Chondrocyte (in vitro differentiated cells): ENCODE measurements around the gene CRYBA2. TPM values are rescaled to one million over a fixed set of nuclear protein-coding genes. Genes with fewer than 3 reads are reported as not detected.

Experiments used
- DNase-seq: peaks from one replicate; pipeline ENCODE4 v3.0.0; 2021; ENCODE audit warnings: mixed read lengths, low spot score
- H3K27ac Mint-ChIP-seq: one replicate; pipeline ENCODE4 v1.8.0; 2021; ENCODE audit warnings: mild to moderate bottlenecking, moderate library complexity, mixed read lengths; ENCODE audit not compliant: unreplicated experiment
- H3K27me3 Mint-ChIP-seq: 2 replicates; pipeline ENCODE4 v1.8.0; 2021; ENCODE audit warnings: low read depth, mixed read lengths
- H3K36me3 Mint-ChIP-seq: 2 replicates; pipeline ENCODE4 v1.8.0; 2021; ENCODE audit warnings: low read depth, mixed read lengths
- H3K4me1 Mint-ChIP-seq: 2 replicates; pipeline ENCODE4 v1.8.0; 2021; ENCODE audit warnings: low read depth, mild to moderate bottlenecking, mixed read lengths
- H3K4me3 Mint-ChIP-seq: one replicate; pipeline ENCODE4 v1.8.0; 2021; ENCODE audit warnings: mild to moderate bottlenecking, moderate library complexity, mixed read lengths; ENCODE audit not compliant: unreplicated experiment
- H3K9me3 Mint-ChIP-seq: 2 replicates; pipeline ENCODE4 v1.8.0; 2021; ENCODE audit warnings: low read depth, mixed read lengths
- CTCF ChIP-seq: fragments of 200-600 bp; sonication (generic); IDR thresholded peaks from 2 replicates; pipeline ENCODE4 v1.5.0; 2021; ENCODE audit warnings: antibody characterized with exemption, mild to moderate bottlenecking, moderate library complexity
- total RNA-seq: library from RNA; stranded (reverse); gene quantifications from 3 replicates; pipeline ENCODE4 v1.2.1, GENCODE V29; 2021

The CRYBA2 gene
- total RNA-seq, 1 donor from 2014 or later: not detected

DNA sequence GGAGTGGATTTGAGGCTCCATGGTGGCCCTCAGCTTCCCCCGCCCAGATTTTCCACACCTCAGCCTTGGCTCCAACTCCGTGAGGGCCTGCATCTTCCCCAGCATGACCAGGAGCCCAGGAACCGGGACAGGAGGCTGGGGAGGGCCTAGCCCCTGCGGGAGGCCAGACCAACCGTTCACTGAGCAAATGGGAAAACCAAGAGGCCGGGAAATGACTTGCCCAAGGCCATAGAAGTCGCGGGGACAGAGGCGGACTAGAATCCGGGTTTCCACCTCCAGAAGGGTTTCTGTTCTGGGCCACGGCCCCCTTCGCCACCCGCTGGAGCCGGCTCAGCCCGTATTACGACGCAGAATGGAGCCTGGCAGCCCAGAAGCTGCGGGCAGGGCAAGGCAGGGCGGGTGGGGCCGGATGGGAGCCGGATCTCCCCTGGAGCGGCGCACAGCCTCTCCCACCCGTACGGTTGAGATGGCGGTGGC, 7.9 kb upstream of the CRYBA2 start:
- no peak for DNase-seq
- Mint-ChIP-seq H3K36me3 (no peaks in the 10 kb centered on the region), H3K27me3 (peaks cover 53% of the 10 kb centered on the region), H3K4me3 (no peak overlapping the region), H3K9me3 (no peaks in the 10 kb centered on the region), H3K4me1 (peaks cover 5% of the 10 kb centered on the region), H3K27ac (no peak overlapping the region)
- no peak for TF ChIP-seq CTCF

DNA sequence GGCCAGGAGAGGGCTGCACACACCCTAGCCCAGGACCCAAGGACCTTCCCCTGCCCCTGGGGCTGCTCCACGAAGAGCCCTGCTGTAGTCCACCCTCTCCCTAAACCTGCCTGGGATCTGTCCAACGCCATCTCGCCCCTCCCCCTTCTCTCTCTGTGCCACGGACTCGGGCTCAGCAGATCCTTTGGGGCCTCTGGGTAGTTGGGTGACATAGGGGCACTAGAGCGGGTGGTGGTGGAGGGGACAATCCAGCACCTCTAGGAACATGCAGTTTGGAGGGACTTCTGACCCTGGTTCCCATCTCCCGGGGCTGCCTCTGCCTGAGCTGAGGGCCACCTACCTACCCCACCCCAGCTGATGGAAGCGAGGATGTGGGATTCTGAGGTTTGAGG, 7.3 kb upstream of the CRYBA2 start:
- H3K27ac Mint-ChIP-seq: no peak overlapping the region
- peaks cover 9% of the 10 kb centered on the region for H3K4me1 Mint-ChIP-seq
- no peaks in the 10 kb centered on the region for H3K36me3 Mint-ChIP-seq
- no peaks in the 10 kb centered on the region for H3K9me3 Mint-ChIP-seq
- no peak overlapping the region for H3K4me3 Mint-ChIP-seq
- no peak for TF ChIP-seq CTCF
- peaks cover 56% of the 10 kb centered on the region for H3K27me3 Mint-ChIP-seq
- DNase-seq: no peak

- no peaks in the 10 kb centered on the region for H3K36me3 Mint-ChIP-seq
- H3K4me3 Mint-ChIP-seq: no peak overlapping the region
- H3K9me3 Mint-ChIP-seq: no peaks in the 10 kb centered on the region
- no peak for DNase-seq
- H3K27me3 Mint-ChIP-seq: peaks cover 56% of the 10 kb centered on the region
- TF ChIP-seq CTCF: no peak
- H3K4me1 Mint-ChIP-seq: peaks cover 9% of the 10 kb centered on the region
- no peak overlapping the region for H3K27ac Mint-ChIP-seq
Observed at GRCh38 chr2:218999881-219000568, 6.8 kb upstream of the CRYBA2 start.

GRCh38 chr2:218999021-218999880, 6.0 kb upstream of the CRYBA2 start:
- peaks cover 9% of the 10 kb centered on the region for H3K4me1 Mint-ChIP-seq
- no peak overlapping the region for H3K4me3 Mint-ChIP-seq
- no peak for DNase-seq
- H3K27ac Mint-ChIP-seq: no peak overlapping the region
- H3K27me3 Mint-ChIP-seq: peaks cover 56% of the 10 kb centered on the region
- H3K9me3 Mint-ChIP-seq: no peaks in the 10 kb centered on the region
- no peaks in the 10 kb centered on the region for H3K36me3 Mint-ChIP-seq
- no peak for TF ChIP-seq CTCF

DNA sequence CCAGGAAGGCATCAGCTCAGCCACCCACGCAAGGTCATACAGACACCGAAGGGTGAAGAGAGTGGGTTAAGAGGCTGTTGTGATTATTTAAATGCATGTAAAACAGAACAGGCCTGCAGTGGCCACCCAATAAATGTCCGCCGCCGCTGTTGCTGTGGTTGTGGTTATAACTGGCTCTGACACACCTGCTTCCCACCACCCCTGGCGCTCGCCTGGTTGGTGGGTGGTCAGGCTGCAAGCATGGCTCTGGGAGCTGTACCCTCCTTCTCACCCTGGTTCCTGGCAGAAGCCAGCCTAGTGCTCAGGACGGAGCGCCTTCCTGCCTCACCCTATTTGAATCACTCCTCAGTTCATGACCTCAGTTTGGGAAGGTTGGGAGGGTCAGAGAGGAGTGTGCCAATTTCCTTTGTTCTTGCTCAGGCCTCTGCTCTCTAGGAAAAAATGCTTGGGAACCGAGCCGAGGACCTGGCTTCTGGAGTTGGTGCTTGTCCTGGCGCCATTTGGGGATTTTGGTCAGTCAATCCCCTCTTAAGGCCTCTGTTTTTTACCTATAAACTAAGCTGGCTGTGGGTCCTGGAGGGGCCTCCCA, 5.3 kb upstream of the CRYBA2 start:
- no peaks in the 10 kb centered on the region for H3K9me3 Mint-ChIP-seq
- no peaks in the 10 kb centered on the region for H3K36me3 Mint-ChIP-seq
- H3K27me3 Mint-ChIP-seq: peaks cover 55% of the 10 kb centered on the region
- TF ChIP-seq CTCF: no peak
- H3K4me3 Mint-ChIP-seq: no peak overlapping the region
- no peak overlapping the region for H3K27ac Mint-ChIP-seq
- peaks cover 15% of the 10 kb centered on the region for H3K4me1 Mint-ChIP-seq
- no peak for DNase-seq
